Activated CD4-positive, alpha-beta T cell treated with anti-CD3 and anti-CD28 coated beads, Interleukin-2, amount 50 U/mL, for 1 hour (primary cell): ENCODE measurements around the gene MALRD1.
"Not testable (repeated sequence)": the region's sequence is repeated elsewhere in the genome, so short reads cannot be mapped to it uniquely, and the experiment has no call there.

ENCODE experiments used
- DNase-seq: peaks from one replicate; pipeline ENCODE4 v3.0.0-alpha.2; 2020

MALRD1 gene

GRCh38 chr10:19730167-19730906 is 681.7 kb downstream of the MALRD1 start:
- DNase-seq: no peak

- no peak for DNase-seq
These were observed 682.3 kb downstream of the MALRD1 start for GRCh38 chr10:19730907-19731217.

GRCh38 chr10:19731560-19731959 is 683.0 kb downstream of the MALRD1 start:
- no peak for DNase-seq

GRCh38 chr10:19738440-19738839 is 689.8 kb downstream of the MALRD1 start:
- DNase-seq: no peak

- DNase-seq: not testable (repeated sequence)
These were observed 690.6 kb downstream of the MALRD1 start for GRCh38 chr10:19739232-19739631.

- not testable (repeated sequence) for DNase-seq
These were observed 693.5 kb downstream of the MALRD1 start for GRCh38 chr10:19742144-19742543.

GRCh38 chr10:19745672-19746071 is 697.1 kb downstream of the MALRD1 start:
- DNase-seq: no peak

GRCh38 chr10:19749185-19749729 is 700.7 kb downstream of the MALRD1 start:
- DNase-seq: no peak

GRCh38 chr10:19750972-19751371 is 702.4 kb downstream of the MALRD1 start:
- no peak for DNase-seq

GRCh38 chr10:19756919-19757318 is 708.3 kb downstream of the MALRD1 start:
- no peak for DNase-seq

- DNase-seq: no peak
These were observed 713.4 kb downstream of the MALRD1 start for GRCh38 chr10:19762026-19762425.

GRCh38 chr10:19764111-19764510 is 715.5 kb downstream of the MALRD1 start:
- no peak for DNase-seq

GRCh38 chr10:19767876-19768275 is 719.3 kb downstream of the MALRD1 start:
- DNase-seq: no peak

GRCh38 chr10:19769826-19770225 is 721.2 kb downstream of the MALRD1 start:
- not testable (repeated sequence) for DNase-seq

GRCh38 chr10:19772972-19773371 is 724.4 kb downstream of the MALRD1 start:
- no peak for DNase-seq

GRCh38 chr10:19775296-19775695 is 726.7 kb downstream of the MALRD1 start:
- DNase-seq: no peak

- DNase-seq: no peak
These were observed 729.2 kb downstream of the MALRD1 start for GRCh38 chr10:19777806-19778205.

GRCh38 chr10:19778996-19779395 is 730.4 kb downstream of the MALRD1 start:
- no peak for DNase-seq

GRCh38 chr10:19782430-19783089 is 734.0 kb downstream of the MALRD1 start:
- DNase-seq: no peak

- no peak for DNase-seq
These were observed 735.1 kb downstream of the MALRD1 start for GRCh38 chr10:19783721-19784120.
